ENCODE measurements around the gene JADE2. TPM values are rescaled to one million over a fixed set of nuclear protein-coding genes. Genes with fewer than 3 reads are reported as not detected.

The JADE2 gene
- polyA plus RNA-seq, 2 donors = 3.8 to 4.1 TPM

GRCh38 chr5:134565791-134566740, 40.6 kb downstream of the JADE2 start:
- Histone ChIP-seq H3K9me3 (ENCODE audit: control insufficient read depth in 2 of 2, insufficient read depth in 1 of 2, low read depth in 1 of 2, low read length in 1 of 2) (no peaks in the 10 kb centered on the region), H3K36me3 (ENCODE audit: control insufficient read depth in 2 of 2, insufficient read depth in 2 of 2, low read length in 1 of 2) (peaks cover 23 to 75% of the 10 kb centered on the region in 2 donors), H3K27me3 (ENCODE audit: control insufficient read depth in 1 of 2, insufficient read depth in 2 of 2, low read length in 2 of 2) (no peaks in the 10 kb centered on the region), H3K4me3 (ENCODE audit: low read depth in 1 of 2, low read length in 2 of 2) (no peak overlapping the region), H3K4me1 (ENCODE audit: control insufficient read depth in 2 of 2, insufficient read depth in 2 of 2, low read length in 1 of 2) (peaks cover 15% of the 10 kb centered on the region in 2 donors), H3K27ac (ENCODE audit: low read depth in 2 of 2, low read length in 1 of 2) (no peak overlapping the region)
- WGBS, 2 donors = 92 to 93% methylated on average over 28 of the region's 28 CpGs

- Histone ChIP-seq H3K36me3 (ENCODE audit: control insufficient read depth in 2 of 2, insufficient read depth in 2 of 2, low read length in 1 of 2) (peaks cover 23 to 73% of the 10 kb centered on the region in 2 donors), H3K27me3 (ENCODE audit: control insufficient read depth in 1 of 2, insufficient read depth in 2 of 2, low read length in 2 of 2) (no peaks in the 10 kb centered on the region), H3K27ac (ENCODE audit: low read depth in 2 of 2, low read length in 1 of 2) (no peak overlapping the region), H3K4me3 (ENCODE audit: low read depth in 1 of 2, low read length in 2 of 2) (no peak overlapping the region), H3K4me1 (ENCODE audit: control insufficient read depth in 2 of 2, insufficient read depth in 2 of 2, low read length in 1 of 2) (peaks cover 15% of the 10 kb centered on the region in 2 donors), H3K9me3 (ENCODE audit: control insufficient read depth in 2 of 2, insufficient read depth in 1 of 2, low read depth in 1 of 2, low read length in 1 of 2) (no peaks in the 10 kb centered on the region)
- 83 to 85% methylated on average over 13 of the region's 13 CpGs for WGBS, 2 donors
Measured at GRCh38 chr5:134566741-134567221, 41.3 kb downstream of the JADE2 start.

DNA sequence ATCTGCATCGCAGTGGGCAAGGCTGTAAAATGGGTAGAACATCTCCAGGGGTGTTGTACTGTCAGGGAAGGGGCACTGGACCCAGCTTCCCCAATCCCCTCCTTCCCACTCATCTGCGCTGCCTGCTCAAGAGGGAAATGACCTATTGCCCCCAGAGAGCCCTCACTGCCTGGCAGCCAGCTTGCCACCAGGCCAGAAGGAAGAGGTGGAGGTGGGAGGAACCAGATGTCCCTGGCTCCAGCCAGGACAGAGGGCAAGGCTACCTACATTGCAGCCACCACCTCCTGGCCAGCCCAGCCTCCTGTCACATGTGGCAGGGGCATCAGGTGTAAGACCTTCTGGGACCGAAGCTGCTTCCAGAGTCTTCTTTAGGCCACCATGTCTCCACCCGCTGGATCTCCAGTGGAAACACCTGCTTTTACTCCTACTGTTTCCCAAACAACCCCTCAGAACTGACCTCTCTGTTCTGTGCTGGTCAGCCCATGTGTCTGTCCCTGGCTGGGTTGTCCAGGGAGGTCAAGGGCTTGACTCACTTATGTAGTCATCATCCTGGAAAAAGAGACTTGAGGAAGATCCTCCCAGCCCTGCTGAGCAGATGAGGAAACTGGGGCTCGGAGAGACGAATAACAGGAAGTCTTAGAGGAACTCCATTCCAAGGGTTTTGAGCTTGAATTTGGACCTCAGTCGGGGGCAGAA, 42.3 kb downstream of the JADE2 start:
- WGBS, 2 donors = 72 to 75% methylated on average over 7 of the region's 7 CpGs
- Histone ChIP-seq H3K4me3 (ENCODE audit: low read depth in 1 of 2, low read length in 2 of 2) (no peak overlapping the region), H3K36me3 (ENCODE audit: control insufficient read depth in 2 of 2, insufficient read depth in 2 of 2, low read length in 1 of 2) (peaks cover 25 to 74% of the 10 kb centered on the region in 2 donors), H3K9me3 (ENCODE audit: control insufficient read depth in 2 of 2, insufficient read depth in 1 of 2, low read depth in 1 of 2, low read length in 1 of 2) (no peaks in the 10 kb centered on the region), H3K4me1 (ENCODE audit: control insufficient read depth in 2 of 2, insufficient read depth in 2 of 2, low read length in 1 of 2) (peaks cover 15% of the 10 kb centered on the region in 2 donors), H3K27me3 (ENCODE audit: control insufficient read depth in 1 of 2, insufficient read depth in 2 of 2, low read length in 2 of 2) (no peaks in the 10 kb centered on the region), H3K27ac (ENCODE audit: low read depth in 2 of 2, low read length in 1 of 2) (peak overlapping the region in 1 of 2 donors; percentile 55)

GRCh38 chr5:134568337-134568700, 42.8 kb downstream of the JADE2 start:
- Histone ChIP-seq H3K27me3 (ENCODE audit: control insufficient read depth in 1 of 2, insufficient read depth in 2 of 2, low read length in 2 of 2) (no peaks in the 10 kb centered on the region), H3K27ac (ENCODE audit: low read depth in 2 of 2, low read length in 1 of 2) (peak overlapping the region; percentile 6 to 45), H3K4me1 (ENCODE audit: control insufficient read depth in 2 of 2, insufficient read depth in 2 of 2, low read length in 1 of 2) (peaks cover 15% of the 10 kb centered on the region in 2 donors), H3K4me3 (ENCODE audit: low read depth in 1 of 2, low read length in 2 of 2) (no peak overlapping the region), H3K36me3 (ENCODE audit: control insufficient read depth in 2 of 2, insufficient read depth in 2 of 2, low read length in 1 of 2) (peaks cover 25 to 74% of the 10 kb centered on the region in 2 donors), H3K9me3 (ENCODE audit: control insufficient read depth in 2 of 2, insufficient read depth in 1 of 2, low read depth in 1 of 2, low read length in 1 of 2) (no peaks in the 10 kb centered on the region)
- WGBS, 2 donors = 70 to 71% methylated on average over 5 of the region's 5 CpGs

GRCh38 chr5:134568761-134569695, 43.6 kb downstream of the JADE2 start:
- Histone ChIP-seq H3K36me3 (ENCODE audit: control insufficient read depth in 2 of 2, insufficient read depth in 2 of 2, low read length in 1 of 2) (peaks cover 25 to 76% of the 10 kb centered on the region in 2 donors), H3K4me3 (ENCODE audit: low read depth in 1 of 2, low read length in 2 of 2) (no peak overlapping the region), H3K27ac (ENCODE audit: low read depth in 2 of 2, low read length in 1 of 2) (peak overlapping the region; percentile 6 to 51), H3K4me1 (ENCODE audit: control insufficient read depth in 2 of 2, insufficient read depth in 2 of 2, low read length in 1 of 2) (peaks cover 15% of the 10 kb centered on the region in 2 donors), H3K27me3 (ENCODE audit: control insufficient read depth in 1 of 2, insufficient read depth in 2 of 2, low read length in 2 of 2) (no peaks in the 10 kb centered on the region), H3K9me3 (ENCODE audit: control insufficient read depth in 2 of 2, insufficient read depth in 1 of 2, low read depth in 1 of 2, low read length in 1 of 2) (no peaks in the 10 kb centered on the region)
- 46 to 52% methylated on average over 24 of the region's 24 CpGs for WGBS, 2 donors

DNA sequence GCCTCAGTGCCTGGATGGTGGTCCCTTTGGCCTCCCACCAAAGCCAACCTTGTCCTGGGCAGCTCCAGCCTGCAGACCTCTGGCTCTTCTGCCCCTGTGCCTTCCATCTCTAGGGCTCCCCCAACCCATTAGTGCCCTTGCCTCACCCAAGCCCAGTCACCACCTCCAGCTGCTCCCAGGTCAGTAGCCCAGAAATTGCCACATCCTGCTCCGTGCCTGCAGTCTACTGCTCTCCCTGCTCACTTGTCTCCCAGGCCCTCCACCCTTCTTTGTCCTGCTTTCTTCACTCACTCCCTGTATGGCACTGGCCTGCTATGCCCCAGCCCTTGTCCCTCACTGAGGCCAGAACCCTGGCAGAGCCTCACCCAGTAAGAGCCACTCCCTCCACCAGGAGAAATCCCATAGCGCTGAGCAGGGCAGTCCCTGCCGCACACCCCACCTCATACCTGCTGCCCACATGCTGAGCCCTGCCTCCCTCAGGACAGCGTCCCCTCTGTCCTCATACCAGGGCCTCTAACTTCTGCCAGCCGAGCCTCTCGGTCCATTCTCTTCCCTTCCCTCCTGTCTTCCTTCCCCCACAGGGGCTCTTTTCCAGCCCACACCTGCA, 44.4 kb downstream of the JADE2 start:
- WGBS, 2 donors = 87 to 93% methylated on average over 6 of the region's 6 CpGs
- H3K9me3 ChIP-seq (ENCODE audit: control insufficient read depth in 2 of 2, insufficient read depth in 1 of 2, low read depth in 1 of 2, low read length in 1 of 2) = no peaks in the 10 kb centered on the region
- no peak overlapping the region for H3K4me3 ChIP-seq (ENCODE audit: low read depth in 1 of 2, low read length in 2 of 2)
- H3K36me3 ChIP-seq (ENCODE audit: control insufficient read depth in 2 of 2, insufficient read depth in 2 of 2, low read length in 1 of 2) = peaks cover 20 to 74% of the 10 kb centered on the region in 2 donors
- H3K27ac ChIP-seq (ENCODE audit: low read depth in 2 of 2, low read length in 1 of 2) = peak overlapping the region in 1 of 2 donors; percentile 23
- H3K27me3 ChIP-seq (ENCODE audit: control insufficient read depth in 1 of 2, insufficient read depth in 2 of 2, low read length in 2 of 2) = no peaks in the 10 kb centered on the region
- peaks cover 15% of the 10 kb centered on the region in 2 donors for H3K4me1 ChIP-seq (ENCODE audit: control insufficient read depth in 2 of 2, insufficient read depth in 2 of 2, low read length in 1 of 2)

GRCh38 chr5:134570365-134570758, 44.9 kb downstream of the JADE2 start:
- WGBS, 2 donors = 93% methylated on average over 9 of the region's 9 CpGs
- peaks cover 15% of the 10 kb centered on the region in 2 donors for H3K4me1 ChIP-seq (ENCODE audit: control insufficient read depth in 2 of 2, insufficient read depth in 2 of 2, low read length in 1 of 2)
- no peak overlapping the region for H3K27ac ChIP-seq (ENCODE audit: low read depth in 2 of 2, low read length in 1 of 2)
- H3K9me3 ChIP-seq (ENCODE audit: control insufficient read depth in 2 of 2, insufficient read depth in 1 of 2, low read depth in 1 of 2, low read length in 1 of 2) = no peaks in the 10 kb centered on the region
- H3K27me3 ChIP-seq (ENCODE audit: control insufficient read depth in 1 of 2, insufficient read depth in 2 of 2, low read length in 2 of 2) = no peaks in the 10 kb centered on the region
- H3K36me3 ChIP-seq (ENCODE audit: control insufficient read depth in 2 of 2, insufficient read depth in 2 of 2, low read length in 1 of 2) = peaks cover 20 to 72% of the 10 kb centered on the region in 2 donors
- no peak overlapping the region for H3K4me3 ChIP-seq (ENCODE audit: low read depth in 1 of 2, low read length in 2 of 2)

DNA sequence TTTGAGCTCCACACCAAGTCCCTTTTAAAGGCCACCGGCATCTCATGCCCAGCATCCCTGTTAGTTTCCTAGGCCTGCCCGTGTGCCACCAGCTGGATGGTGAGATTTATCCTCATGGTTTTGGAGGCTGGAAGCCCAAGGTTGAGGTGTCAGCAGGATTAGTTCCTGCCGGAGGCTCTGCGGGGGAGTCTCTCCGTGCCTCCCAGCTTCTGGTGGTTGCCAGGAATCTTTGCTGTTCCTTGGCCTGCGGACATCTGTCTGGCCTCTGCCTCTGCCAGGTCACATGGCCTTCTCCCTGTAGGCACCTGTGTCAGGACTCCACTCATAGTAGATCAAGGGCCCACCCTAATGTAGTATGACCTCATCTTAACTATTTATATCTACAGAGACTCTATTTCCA, 45.4 kb downstream of the JADE2 start:
- 84 to 88% methylated on average over 6 of the region's 6 CpGs for WGBS, 2 donors
- Histone ChIP-seq H3K4me3 (ENCODE audit: low read depth in 1 of 2, low read length in 2 of 2) (no peak overlapping the region), H3K9me3 (ENCODE audit: control insufficient read depth in 2 of 2, insufficient read depth in 1 of 2, low read depth in 1 of 2, low read length in 1 of 2) (no peaks in the 10 kb centered on the region), H3K4me1 (ENCODE audit: control insufficient read depth in 2 of 2, insufficient read depth in 2 of 2, low read length in 1 of 2) (peaks cover 15% of the 10 kb centered on the region in 2 donors), H3K36me3 (ENCODE audit: control insufficient read depth in 2 of 2, insufficient read depth in 2 of 2, low read length in 1 of 2) (peaks cover 18 to 70% of the 10 kb centered on the region in 2 donors), H3K27ac (ENCODE audit: low read depth in 2 of 2, low read length in 1 of 2) (no peak overlapping the region), H3K27me3 (ENCODE audit: control insufficient read depth in 1 of 2, insufficient read depth in 2 of 2, low read length in 2 of 2) (no peaks in the 10 kb centered on the region)

All from esophagus (tissue), 2 donors.